Measurements from ENCODE around the gene CHRM4.

DNA sequence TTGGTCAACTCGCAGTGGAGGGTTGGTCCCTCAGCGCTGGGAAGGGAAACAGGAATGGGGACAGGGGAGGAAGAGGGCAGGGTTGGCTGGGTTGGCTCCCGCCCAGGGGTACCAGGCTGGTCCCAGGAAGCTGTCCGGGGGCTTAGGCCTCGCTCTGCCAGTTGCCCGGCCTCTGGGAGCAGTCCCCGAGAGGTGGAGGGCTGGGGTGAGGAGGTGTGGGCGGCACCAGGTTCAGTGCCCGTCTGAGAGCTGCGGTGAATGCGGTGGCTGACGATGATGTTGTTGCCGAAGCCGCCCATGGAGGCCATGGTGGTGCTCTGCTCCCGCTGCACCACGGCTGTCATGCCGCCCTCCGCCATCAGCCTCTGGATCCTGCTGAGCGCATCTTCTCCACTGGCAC, 6.0 kb upstream of the CHRM4 start:
- no peak for TF ChIP-seq EZH2 (IDR thresholded peaks at IDR 0.05)
- TF ChIP-seq FOXP2 (optimal IDR thresholded peaks at IDR 0.05; ENCODE audit: control extremely low read depth, extremely low read length, insufficient read depth) = no peak
- TF ChIP-seq POLR2AphosphoS5 (IDR thresholded peaks at IDR 0.05; ENCODE audit: borderline replicate concordance, low read depth, low read length) = no peak

All from SK-N-MC (cell line).